NCI-H2107 treated with DMSO at 0.1 percent for 48 hours (cell line): ENCODE results near the gene ABHD16A.

ENCODE experiments used
- DNase-seq: peaks from one replicate; lab custom pipeline; 2025; ENCODE audit not compliant: unreplicated experiment; lab: John Stamatoyannopoulos, UW

ABHD16A gene

DNA sequence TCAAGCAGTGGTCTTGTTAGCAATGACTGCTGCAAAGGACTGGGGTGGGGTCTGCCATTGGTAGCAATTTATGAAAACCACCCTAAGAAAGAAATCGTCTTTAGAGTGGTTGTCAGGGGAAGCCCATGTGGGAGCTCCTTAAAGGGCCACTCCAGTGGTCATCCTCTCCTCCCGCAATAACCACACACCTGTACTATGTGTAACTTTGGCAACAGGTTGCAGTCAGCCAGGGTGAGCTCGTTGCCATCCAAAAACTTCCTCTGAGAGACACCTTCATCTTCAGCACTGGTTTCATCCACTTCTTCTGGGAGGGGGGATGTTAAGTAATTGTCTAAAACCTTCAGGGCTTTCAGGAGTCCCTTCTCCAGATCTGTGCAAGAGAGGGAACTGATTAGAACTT lies 28.9 kb upstream of the ABHD16A start:
- DNase-seq: no peak

DNA sequence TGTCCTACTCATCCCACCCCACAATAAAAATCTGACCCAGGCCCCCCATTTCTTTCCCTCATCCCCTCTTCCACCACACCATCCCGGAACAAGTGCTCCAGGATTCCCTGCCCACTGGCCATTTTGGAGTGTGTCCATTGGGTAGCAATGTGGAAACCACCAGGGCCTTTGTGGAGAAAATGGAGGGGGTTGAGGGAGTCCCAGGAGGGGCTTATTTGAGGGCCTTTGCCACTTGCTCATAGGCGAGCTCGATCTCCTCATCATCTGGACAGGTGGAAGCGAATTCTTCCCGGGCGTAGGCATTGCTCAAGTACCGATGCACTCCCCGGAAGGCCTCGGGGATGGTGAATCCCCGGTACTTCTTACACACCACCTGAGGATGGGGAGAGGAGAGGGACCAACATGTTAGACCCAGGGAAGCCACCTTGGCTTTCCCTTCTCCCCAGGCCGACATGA lies 27.5 kb upstream of the ABHD16A start:
- DNase-seq: no peak

DNA sequence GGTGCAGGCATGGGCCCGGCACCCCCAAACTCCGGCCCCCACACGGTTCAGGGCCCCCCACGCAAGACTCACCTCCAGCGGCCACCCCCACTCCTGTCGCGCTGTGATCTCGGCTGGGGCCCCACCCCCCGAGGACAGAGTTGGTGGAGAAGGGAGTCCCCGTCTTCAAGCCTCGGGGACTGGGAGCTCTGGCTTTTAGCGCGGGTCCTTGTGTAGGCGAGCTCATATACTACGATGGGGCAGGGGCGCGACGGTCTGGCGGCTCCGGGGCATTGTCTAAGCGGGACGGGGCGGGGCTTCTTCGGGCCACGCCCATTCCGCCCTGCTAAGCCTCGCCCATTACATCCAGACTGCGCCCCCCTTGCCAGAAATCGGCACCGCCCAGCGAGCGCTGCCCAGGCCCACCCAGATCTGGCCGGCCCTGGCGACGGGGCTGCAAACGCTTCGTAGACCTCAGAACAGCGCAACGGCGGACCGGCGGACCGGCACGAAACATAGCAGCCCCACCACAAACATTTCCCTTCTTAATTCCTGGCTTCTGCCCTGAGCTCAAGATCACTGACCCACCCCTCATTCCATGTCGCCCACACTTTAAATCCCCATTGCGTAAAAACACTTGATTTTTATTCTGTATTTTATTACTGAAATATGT lies 27.0 kb upstream of the ABHD16A start:
- no peak for DNase-seq

DNA sequence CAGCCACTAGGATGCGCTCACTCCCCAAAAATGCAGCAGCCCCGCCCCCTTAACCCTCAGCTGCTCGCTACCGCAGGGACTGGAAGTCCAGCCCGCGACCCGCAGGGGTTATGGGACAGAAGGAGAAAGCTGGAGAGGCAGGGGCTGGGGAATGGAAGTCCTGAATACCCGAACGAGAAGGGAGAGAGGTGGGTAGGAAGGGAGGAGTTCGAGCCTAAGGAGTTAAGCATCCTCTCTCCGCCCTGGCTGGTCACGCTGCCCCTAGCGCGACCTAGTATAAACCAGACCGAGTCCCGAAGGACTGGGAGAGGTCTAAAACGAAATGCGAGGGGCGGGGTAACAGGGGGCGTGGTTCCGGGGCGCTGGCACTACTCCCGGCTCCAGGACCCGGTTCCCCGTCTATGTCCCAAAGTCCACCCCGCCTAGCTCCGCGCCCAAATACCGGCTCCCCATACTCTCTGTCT lies 26.4 kb upstream of the ABHD16A start:
- no peak for DNase-seq

DNA sequence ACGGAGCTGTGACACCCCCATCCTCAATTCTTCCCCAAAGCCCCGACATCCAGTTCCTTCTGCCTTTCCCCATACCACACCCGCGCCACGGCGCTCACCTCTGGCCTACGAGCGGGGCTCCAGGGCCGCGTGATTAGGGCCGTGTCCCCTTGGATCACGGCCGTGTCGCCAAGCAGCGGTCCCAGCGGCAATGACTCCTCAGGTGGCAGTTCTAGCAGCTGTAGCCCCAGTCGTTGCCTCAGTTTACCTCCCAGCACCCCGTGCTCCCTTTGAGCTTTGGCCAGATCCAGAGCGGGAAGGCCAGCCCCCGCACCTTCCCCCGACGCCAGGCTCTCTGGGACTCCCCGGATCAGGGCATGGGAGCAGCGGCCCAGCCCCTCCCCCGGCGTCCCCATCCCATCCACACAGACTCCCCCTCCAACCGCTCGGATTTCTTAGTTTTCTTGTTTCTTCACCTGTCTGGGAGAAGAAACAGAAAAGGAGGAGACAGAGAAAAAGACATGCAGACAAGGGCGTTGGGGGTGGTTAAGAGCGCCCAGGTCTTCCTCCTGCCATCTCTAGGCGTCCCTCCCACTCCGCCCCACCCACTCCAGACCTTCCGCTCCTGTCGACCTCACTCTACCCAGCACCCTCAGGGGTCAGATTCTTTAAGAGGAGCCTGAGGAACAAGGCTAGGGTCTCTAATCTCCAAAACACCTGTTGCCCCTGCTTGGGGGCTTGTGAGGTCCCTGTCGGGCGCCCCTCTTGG lies 25.8 kb upstream of the ABHD16A start, which contains the start of gene DDAH2:
DDAH2 (minus strand) TSS at position 533 of the 748 bp plus-strand sequence; CDS start at position 395, 138 bp downstream.
- DNase-seq: no peak

DNA sequence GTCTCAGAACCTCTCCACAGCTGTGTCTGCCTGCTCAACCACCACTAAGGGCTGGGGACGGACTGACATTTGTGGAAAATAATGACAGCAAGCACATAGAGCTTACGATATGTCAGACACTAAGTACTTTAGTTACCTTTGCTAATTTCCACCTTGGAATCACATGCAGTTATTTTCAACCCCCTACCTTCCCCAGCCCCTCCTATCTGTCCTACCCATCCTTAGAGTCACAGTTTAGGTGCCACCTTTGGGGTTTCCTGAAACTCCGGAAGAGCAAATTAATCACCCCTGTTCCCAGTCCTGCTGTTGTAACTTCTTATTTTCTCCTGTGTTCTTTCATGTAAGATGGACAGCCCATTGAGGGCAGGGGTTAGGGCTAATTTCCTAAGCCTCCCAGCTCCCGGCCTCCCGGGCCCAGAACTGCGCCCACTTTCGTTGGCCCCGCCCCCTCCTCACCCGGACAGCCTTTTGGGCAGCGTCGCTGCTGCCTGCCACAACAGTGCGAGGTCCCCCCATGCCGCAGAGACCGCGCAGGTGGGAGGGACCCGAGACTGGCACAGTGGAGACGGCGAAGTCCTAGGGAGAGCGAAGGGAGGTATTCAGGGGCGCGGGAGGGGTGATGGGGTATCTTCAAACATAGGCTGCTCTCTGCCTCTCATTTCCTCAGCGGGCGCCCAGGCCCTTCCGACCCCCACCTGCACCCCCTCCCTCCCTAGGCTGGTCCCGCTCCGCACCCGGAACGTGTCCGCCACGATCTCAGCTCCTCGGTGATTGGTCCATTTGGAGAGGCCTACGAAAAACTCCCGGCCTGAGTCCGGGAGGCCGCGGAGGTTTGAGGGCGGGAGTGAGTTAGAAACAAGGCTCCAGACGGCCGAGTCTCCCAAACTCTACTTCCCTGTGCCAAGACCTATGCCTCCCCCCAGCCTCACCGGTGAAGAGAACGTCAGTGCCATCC lies 24.9 kb upstream of the ABHD16A start:
- no peak for DNase-seq

DNA sequence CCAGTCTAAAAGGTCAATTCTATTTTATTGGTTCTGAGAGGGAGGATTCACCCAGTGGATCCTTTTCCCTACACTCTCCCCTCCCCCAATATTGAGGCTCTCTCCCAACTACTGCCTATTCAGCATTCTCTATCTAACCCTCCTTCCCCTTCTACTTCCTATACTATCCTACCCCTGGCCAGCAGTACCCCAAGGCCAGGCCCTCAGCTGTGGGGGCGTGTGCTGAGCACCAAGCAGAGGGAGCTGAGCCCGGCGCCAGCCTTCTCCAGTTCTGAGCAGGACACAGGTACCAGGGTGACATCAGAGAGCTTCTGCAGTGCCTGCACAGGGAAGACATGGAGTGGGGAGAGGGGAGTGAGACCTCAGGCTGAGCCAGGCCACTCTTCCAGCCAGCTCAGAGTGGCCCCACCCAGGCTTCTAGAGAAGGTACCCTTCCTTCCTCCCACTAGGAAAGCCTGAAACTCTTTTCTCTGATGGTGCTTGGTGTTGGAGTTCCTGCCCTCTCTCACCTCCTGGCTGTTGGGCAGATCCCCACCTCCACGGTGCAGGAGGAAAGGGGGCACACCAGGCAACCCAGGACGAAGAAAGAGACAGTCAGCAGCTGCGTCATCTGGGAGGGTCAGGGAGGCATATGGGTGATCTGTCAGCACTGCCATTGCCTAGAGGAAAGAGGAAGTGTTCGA lies 24.1 kb upstream of the ABHD16A start:
- no peak for DNase-seq

DNA sequence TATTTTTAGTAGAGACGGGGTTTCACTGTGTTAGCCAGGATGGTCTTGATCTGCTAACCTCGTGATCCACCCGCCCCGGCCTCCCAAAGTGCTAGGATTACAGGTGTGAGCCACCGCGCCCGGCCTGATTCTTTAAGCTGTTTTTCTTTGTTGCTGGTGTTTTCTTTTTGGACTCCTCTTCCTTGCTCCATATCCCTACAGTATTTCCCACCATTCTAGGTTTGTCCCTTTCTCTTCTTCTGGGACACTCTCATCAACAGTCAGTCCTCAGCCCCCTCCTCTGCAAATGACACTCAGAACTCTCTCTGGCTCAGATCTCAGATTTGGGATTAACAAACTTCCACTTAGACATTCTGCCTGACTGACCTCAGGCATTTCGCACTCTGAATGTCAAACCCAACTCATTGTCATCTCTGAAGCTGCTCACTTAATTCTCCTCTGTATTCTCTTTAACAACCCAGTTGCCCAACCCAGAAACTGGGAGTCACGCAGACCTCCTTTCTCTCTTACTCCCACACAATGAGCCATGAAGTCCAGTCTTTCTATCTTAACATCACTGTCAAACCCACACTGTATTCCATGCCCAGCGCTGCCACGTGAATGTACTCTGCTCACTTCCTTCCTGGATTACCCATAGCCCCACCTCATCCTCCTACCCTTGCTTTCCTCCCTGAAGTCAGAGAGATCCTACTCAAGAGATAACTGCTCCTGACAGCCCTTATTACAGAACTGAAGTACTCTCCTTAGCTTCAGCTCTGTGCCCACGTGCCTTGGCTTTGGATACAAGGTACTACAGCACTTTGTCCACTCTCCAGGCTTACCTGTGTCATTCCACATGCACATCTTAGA lies 22.6 kb upstream of the ABHD16A start:
- DNase-seq: no peak

DNA sequence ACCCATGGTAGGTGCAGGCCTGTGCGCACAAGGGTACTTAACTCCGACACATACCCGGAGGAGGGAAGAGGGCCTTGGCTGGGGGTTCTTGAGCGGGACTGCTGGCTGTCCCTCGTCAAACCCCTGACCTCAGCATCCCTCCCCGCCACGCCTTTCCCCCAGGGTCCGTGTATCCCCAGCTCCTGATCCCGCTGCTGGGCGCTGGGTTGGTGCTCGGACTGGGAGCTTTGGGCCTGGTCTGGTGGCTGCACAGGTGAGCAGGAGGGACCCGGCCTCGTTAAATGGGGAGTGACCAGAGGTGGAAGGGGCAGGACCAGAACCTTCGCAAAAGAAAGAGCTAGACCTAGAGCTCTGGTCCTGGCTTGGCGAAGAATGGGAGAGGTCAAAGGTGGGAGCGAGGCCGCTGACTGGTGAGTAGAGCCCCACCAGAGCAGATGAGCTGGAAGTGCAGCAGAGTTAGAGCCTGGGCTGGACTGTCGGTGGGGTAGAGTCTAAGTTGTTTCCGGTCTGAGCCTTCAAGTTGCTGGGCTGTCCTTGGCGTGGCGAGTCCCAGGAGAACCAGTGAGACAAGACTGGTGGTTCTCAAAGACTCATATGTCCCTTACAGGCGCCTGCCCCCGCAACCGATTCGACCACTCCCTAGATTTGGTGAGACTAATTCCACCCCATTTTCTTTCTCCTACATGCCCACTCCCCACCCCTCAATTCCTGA lies 21.0 kb upstream of the ABHD16A start:
- no peak for DNase-seq

DNA sequence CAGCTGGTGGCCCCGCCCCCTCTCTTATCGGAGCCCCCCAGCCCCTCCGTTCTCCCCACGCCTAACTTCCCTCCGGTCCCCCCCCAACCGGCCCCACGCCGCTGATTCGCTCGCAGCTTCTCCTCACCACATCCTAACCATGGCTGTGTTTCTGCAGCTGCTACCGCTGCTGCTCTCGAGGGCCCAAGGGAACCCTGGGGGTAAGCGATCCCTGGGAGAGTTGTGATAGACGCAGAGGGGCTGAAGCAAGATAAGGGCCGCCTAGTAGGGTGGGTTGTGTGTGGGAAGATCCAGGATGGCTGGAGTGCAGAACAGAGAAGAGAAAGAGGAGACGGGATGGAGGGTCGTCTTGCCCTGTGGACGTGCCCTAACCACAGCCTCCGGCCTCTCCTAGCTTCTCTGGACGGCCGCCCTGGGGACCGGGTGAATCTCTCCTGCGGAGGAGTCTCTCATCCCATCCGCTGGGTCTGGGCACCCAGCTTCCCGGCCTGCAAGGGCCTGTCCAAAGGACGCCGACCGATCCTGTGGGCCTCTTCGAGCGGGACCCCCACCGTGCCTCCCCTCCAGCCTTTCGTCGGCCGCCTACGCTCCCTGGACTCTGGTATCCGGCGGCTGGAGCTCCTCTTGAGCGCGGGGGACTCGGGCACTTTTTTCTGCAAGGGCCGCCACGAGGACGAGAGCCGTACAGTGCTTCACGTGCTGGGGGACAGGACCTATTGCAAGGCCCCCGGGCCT lies 20.3 kb upstream of the ABHD16A start, which contains the start of gene MPIG6B:
MPIG6B (plus strand) TSS at position 129 of the 735 bp plus-strand sequence; CDS start at position 140, 11 bp downstream.
- no peak for DNase-seq

DNA sequence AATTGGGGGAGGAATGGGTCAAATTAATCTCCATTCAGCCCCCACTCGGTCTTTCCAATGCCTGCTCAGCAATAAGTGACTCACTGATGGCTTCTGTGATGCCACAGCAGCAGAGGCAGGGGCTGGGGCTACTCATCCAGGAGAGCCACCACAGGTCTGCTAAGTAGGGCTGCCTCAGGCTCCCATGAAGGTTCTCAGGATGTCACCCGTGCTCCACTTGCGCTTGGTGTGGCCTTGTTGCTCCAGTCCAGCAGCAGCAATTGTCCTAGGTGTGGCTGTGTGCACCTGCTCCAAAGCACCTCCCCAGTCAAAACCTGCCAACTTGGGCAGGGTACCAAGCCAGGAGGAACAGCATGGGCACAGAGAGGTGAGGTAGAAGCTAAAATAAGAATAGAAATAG lies 19.0 kb upstream of the ABHD16A start:
- no peak for DNase-seq

DNA sequence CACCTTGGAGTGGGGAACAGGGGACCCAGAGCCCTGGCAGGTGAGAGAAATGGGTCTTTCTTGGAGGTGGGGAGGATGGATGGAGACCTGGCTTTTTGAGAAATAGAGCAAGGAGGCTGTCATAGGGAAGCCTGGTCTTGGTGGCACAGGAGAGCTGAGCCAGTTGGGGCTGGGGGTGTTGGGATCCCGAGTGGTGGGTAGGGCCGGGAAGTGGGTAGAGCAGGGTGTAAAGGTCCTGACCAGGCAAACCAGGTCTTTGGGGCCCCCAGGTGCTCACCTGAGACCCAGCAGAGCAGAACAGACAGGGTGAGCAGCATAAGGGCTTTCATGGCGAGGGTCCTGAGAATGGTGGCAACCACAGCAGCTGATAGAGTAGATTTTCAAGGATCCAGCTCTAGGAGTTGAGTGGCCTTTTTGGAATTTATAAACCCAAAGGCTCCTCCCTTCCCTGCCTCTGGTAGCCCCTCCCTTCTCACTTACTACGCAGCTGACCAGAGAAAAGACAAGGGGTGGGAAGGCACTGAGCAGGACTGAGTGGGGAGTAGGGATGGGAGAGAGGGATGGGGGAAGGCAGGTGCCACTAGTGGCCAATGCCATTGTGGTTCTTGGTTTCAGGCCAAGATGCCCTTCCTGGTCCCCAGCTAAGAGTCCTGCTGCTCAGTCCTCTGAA lies 18.4 kb upstream of the ABHD16A start, which contains the start of gene LY6G6C:
LY6G6C (minus strand) TSS at position 396 of the 670 bp plus-strand sequence; CDS start at position 329, 67 bp downstream.
- DNase-seq: no peak

DNA sequence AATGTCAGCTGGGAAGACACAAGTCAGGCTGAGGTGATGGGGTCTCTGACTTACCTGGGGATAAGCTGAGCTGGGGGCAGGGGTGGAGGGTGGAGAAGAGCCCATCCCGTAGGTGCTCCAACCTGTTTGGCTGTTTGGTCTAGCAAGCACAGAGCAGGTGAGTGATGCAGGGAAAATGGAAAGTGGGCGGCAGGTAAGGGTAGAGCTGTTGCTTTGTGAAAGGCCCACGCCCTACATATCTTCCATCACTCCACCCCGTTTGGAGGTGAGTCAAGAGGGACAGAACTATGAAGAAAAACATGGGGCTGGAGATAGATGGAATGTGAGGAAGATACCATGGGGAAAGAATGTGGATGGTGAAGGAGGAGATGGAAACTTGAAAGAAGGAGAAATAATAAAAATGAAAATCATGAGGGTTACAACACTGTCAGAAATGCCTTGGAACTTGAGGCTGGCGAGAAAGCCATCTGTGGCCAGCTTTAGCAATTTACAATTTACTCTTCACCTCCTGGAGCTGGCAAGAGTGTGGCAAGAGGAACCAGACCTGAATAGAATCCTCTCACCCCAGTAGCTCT lies 17.2 kb upstream of the ABHD16A start:
- no peak for DNase-seq

DNA sequence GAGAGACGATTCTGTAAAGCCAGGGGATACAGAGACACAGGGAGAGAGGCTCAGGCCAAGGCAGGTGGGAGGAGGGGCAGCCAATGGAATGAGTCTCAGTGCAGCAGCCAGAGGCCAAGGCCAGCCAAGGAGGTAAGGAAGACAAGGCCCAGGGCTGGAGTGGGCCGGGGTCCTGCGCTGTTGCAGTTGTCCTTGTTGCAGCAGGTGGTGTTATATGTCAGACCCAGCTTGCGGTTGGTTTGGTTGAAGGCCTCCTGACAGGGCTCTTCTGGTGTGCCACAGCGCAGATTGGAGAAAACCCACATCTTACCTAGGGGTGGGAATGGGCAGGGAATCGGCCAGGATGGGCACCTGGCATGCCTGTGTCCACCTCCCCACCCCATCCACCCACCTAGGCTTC lies 15.9 kb upstream of the ABHD16A start:
- no peak for DNase-seq

DNA sequence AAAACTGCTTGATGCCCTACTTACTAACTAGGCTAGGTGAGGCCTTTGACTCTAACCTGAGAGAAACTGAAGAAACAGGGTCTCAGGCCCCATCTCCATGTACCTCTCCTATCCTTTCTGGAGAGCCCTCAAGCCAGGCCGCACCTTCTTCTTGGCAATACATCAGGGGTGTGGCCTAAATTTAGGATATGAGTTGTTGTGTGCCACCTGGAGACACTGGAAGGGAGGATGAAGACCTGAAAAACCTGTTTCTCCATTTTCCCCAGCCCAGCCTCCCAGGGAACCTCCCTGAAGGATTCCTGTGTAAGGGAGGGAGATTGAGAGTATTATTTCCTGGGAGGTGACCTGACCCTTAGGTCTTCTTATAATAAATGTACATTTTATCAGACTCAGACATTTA lies 15.1 kb upstream of the ABHD16A start:
- DNase-seq: no peak

DNA sequence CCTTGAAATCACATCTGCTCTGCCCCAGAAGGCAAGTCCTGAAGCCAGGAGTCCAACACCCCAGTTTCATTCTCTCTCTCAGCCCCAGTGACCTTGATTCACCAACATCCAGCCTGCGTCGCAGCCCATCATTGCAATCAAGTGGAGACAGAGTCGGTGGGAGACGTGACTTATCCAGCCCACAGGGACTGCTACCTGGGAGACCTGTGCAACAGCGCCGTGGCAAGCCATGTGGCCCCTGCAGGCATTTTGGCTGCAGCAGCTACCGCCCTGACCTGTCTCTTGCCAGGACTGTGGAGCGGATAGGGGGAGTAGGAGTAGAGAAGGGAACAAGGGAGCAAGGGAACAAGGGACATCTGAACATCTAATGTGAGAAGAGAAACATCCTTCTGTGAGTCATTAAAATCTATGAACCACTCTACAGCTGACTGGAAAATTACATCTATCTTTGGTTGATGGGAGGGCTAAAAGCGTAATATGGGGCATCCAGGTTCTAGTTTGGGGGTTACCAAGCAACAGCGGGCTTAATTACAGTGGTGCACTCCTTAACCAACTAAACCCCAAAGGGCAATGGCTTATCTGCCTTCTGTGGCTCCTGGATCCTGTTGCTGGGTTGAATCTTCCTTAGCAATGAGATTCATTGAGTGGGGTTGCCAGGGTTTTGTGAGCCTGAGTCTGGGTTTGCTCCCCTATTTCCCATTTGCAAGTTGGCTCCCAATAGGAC lies 14.5 kb upstream of the ABHD16A start:
- DNase-seq: no peak
